ENCODE data around the gene KLHDC10. TPM values are rescaled to one million over a fixed set of nuclear protein-coding genes. Genes with fewer than 3 reads are reported as not detected.
"Not testable (repeated sequence)": the region's sequence is repeated elsewhere in the genome, so short reads cannot be mapped to it uniquely, and the experiment has no call there.

Gene KLHDC10
- total RNA-seq, 2 donors from 2014 or later, result 15.8 to 18.8 TPM

DNA sequence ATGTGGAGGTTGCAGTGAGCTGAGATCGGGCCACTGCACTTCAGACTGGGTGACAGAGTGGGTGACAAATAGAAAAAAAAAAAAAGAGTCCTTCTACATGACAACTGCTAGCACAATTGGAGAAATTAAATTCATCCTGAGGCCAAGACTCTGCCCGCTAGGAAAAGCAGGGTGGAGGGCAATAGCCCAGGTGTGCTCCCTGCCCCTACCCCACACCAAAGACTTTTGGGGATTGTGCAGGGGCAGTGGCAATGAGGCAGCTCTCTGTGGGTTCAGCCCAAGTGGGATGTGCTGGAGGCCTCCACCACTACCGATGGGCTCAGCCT, 73.6 kb downstream of the KLHDC10 start:
- no peaks in the 10 kb centered on the region for H3K9me3 ChIP-seq (ENCODE audit: control insufficient read depth, low read length, poor library complexity, severe bottlenecking)
- H3K4me1 Mint-ChIP-seq, result peaks cover 10% of the 10 kb centered on the region
- no peaks in the 10 kb centered on the region for H3K27me3 Mint-ChIP-seq
- H3K4me3 Mint-ChIP-seq, result no peak overlapping the region
- DNase-seq (no peak), ATAC-seq (no peak)
- H3K36me3 Mint-ChIP-seq (ENCODE audit: low read depth), result no peaks in the 10 kb centered on the region
- H3K27ac Mint-ChIP-seq, result no peak overlapping the region

DNA sequence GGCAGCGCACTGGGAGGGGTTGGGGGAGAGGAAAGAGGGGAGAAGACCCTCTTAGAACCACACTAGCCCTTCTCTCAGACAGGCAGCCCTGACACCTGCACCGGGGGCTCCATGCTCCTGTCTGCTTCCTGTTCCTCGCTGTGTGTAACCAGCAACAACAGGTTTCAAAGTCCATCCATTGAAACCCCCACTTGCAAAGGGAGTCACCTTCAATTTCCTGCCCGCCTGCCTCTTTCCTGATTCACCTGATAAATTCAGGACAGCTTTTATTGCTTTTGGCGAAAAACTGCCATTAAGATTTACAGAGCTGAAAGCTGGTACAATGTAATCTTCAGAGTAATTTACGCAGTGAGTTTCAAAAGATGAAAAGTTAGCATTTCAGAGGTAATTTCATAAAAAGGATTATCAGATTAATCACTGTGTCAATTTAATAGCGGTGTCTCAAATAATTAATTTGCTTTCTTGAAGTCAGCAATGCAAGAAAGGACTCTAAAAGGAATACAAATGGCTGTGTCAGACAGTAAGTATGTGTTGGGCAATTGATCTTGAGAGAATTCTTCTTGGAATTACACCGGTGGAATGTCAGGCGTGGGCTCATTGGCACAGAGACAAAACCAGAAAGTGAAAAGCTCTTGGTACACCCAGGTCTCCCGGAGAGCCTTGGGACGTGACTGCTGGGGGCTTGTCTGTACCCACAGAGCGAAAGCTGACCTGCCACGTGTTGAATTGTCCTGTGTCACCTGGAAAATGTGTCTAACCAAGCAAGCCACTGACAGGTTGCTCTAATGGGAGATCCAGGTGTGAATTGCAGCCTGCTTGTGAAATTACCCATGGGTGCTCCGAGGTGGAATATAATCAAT, 74.2 kb downstream of the KLHDC10 start:
- no peak overlapping the region for H3K27ac Mint-ChIP-seq
- no peaks in the 10 kb centered on the region for H3K27me3 Mint-ChIP-seq
- DNase-seq, result no peak
- no peaks in the 10 kb centered on the region for H3K36me3 Mint-ChIP-seq (ENCODE audit: low read depth)
- H3K4me1 Mint-ChIP-seq, result peaks cover 9% of the 10 kb centered on the region
- H3K9me3 ChIP-seq (ENCODE audit: control insufficient read depth, low read length, poor library complexity, severe bottlenecking), result no peaks in the 10 kb centered on the region
- no peak for ATAC-seq
- H3K4me3 Mint-ChIP-seq, result no peak overlapping the region

DNA sequence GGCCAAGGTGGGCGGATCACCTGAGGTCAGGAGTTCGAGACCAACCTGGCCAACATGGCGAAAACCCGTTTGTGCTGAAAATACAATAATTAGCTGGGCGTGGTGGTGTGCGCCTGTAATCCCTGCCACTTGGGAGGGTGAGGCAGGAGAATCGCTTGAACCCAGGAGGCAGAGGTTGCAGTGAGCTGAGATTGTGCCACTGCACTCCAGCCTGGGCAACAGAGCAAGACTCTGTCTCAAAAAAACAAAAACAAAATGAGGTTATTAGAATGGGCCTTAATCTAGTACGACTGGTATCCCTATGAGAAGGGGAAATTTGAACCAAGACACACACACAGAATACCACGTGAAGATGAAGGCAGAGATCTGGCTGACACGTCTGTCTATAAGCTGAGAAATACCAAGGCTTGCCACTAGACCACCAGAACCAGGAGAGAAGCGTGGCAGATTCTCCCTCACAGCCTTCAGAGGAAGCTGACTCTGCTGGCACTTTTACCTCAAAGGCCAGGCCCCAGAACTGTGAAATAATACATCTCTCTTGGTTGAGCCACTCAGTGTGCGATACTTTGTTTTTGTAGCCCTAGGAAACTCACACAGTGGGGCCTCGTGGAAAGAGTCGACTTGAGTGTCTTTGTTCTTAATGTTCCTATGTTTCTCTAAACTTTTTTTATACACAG, 75.2 kb downstream of the KLHDC10 start:
- Mint-ChIP-seq H3K4me3 (no peak overlapping the region), H3K27ac (no peak overlapping the region), H3K36me3 (ENCODE audit: low read depth) (no peaks in the 10 kb centered on the region), H3K4me1 (peaks cover 8% of the 10 kb centered on the region), H3K27me3 (no peaks in the 10 kb centered on the region)
- H3K9me3 ChIP-seq (ENCODE audit: control insufficient read depth, low read length, poor library complexity, severe bottlenecking), result no peaks in the 10 kb centered on the region
- DNase-seq, result no peak
- ATAC-seq, result no peak

DNA sequence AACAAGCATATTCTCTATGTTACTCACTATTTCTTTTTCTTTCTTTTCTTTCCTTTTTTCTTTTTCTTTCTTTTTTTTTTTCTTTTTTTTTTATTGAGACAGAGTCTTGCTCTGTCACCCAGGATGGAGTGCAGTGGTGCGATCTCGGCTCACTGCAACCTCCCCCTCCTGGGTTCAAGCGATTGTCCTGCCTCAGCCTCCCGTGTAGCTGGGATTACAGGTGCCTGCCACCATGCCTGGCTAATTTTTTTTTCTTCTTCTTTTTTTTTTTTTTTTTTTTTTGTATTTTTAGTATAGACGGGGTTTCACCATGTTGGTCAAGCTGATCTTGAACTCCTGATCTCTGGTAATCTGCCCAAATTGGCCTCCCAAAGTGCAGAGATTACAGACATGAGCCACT, 75.8 kb downstream of the KLHDC10 start:
- H3K36me3 Mint-ChIP-seq (ENCODE audit: low read depth); H3K4me3 Mint-ChIP-seq: not testable (repeated sequence)

DNA sequence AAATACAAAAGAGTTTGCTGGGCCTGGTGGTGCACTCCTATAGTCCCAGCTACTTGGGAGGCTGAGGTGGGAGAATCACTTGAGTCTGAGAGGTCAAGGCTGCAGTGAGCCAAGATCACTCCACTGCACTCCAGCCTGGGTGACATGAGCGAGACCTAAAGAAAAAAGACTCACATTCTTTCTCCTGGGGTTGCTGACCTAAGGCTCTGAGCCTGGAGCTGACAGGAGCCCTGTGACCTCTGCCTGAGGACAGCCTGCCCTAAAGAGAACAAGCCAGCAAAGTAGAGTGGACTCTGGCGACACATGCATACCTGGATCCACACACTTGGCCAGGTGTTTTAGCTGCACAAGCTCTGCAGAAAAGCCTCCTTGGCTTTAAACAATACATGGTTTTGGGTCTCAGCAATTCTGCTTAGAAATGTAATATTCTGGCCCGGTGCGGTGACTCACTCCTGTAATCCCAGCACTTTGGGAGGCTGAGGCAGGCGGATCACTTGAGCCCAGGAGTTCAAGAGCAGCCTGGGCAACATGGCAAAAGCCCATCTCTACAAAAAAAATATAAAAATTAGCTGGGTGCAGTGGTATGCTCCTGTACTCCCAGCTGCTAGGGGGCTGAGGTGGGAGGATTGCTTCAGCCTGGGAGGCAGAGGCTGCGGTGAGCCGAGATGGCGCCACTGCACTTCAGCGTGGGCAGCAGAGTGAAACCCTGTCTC, 76.5 kb downstream of the KLHDC10 start:
- peaks cover under 1% of the 10 kb centered on the region for H3K4me1 Mint-ChIP-seq
- ATAC-seq (no peak), DNase-seq (no peak)
- no peaks in the 10 kb centered on the region for H3K9me3 ChIP-seq (ENCODE audit: control insufficient read depth, low read length, poor library complexity, severe bottlenecking)
- no peaks in the 10 kb centered on the region for H3K36me3 Mint-ChIP-seq (ENCODE audit: low read depth)
- H3K27ac Mint-ChIP-seq, result no peak overlapping the region
- H3K27me3 Mint-ChIP-seq, result no peaks in the 10 kb centered on the region
- no peak overlapping the region for H3K4me3 Mint-ChIP-seq

More for the DNA sequence above, 75.8 kb downstream of the KLHDC10 start:
- not testable (repeated sequence) for H3K27ac Mint-ChIP-seq; H3K9me3 ChIP-seq (ENCODE audit: control insufficient read depth, low read length, poor library complexity, severe bottlenecking); H3K4me1 Mint-ChIP-seq; ATAC-seq; H3K27me3 Mint-ChIP-seq; DNase-seq

DNA sequence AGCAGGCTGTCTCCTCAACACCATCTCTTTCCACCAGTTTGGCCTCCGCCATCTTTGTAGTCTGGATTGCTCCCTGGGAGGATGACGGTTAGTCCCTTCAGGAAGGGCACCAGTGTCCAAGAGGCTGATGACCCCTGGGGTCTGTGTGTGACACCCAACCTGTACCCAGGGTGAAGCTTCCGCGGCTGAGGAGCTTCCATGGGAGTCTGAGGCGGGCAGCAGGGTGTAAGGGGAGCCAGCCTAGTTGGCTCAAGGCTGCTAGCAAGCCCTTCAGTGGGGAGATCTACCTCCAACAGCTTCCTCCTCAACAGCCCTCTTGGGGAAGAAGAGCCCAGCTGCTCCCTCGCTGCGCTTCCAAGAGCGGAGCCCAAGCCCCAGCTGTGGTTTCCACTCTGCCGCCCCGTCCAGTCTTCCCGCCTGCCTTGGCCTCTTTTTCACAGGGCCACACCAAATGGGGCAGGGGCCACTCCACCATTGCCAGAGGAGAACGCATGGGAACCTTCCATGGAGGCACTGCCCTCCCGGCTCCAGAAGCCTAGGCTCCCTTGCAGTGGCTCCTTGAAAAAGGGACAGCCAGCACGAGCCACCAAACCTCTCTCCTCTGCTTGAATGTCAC, 77.5 kb downstream of the KLHDC10 start:
- Mint-ChIP-seq H3K36me3 (ENCODE audit: low read depth) (no peaks in the 10 kb centered on the region), H3K27me3 (no peaks in the 10 kb centered on the region), H3K4me1 (no peaks in the 10 kb centered on the region), H3K27ac (no peak overlapping the region), H3K4me3 (no peak overlapping the region)
- DNase-seq, result no peak
- no peak for ATAC-seq
- no peaks in the 10 kb centered on the region for H3K9me3 ChIP-seq (ENCODE audit: control insufficient read depth, low read length, poor library complexity, severe bottlenecking)

DNA sequence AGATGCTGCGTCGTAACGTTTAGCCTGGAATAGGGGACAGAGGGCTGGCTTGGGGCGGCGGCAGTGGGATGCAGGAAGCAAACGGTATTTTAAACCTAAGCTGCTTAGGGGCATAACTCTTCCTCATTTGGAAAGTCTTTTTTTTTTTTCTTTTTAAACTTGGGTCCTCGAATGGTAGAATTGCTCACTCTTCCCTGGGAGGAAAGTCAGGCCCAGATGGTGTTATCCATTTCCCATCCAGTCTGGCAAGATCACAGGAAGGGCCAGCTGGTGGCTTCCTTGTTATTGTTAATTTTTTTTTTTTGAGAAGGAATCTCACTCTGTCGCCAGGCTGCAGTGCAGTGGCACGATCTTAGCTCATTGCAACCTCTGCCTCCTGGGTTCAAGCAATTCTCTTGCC, 78.2 kb downstream of the KLHDC10 start:
- H3K9me3 ChIP-seq (ENCODE audit: control insufficient read depth, low read length, poor library complexity, severe bottlenecking), result no peaks in the 10 kb centered on the region
- Mint-ChIP-seq H3K27me3 (no peaks in the 10 kb centered on the region), H3K4me1 (no peaks in the 10 kb centered on the region), H3K27ac (no peak overlapping the region), H3K4me3 (no peak overlapping the region), H3K36me3 (ENCODE audit: low read depth) (no peaks in the 10 kb centered on the region)
- ATAC-seq, result no peak
- no peak for DNase-seq

DNA sequence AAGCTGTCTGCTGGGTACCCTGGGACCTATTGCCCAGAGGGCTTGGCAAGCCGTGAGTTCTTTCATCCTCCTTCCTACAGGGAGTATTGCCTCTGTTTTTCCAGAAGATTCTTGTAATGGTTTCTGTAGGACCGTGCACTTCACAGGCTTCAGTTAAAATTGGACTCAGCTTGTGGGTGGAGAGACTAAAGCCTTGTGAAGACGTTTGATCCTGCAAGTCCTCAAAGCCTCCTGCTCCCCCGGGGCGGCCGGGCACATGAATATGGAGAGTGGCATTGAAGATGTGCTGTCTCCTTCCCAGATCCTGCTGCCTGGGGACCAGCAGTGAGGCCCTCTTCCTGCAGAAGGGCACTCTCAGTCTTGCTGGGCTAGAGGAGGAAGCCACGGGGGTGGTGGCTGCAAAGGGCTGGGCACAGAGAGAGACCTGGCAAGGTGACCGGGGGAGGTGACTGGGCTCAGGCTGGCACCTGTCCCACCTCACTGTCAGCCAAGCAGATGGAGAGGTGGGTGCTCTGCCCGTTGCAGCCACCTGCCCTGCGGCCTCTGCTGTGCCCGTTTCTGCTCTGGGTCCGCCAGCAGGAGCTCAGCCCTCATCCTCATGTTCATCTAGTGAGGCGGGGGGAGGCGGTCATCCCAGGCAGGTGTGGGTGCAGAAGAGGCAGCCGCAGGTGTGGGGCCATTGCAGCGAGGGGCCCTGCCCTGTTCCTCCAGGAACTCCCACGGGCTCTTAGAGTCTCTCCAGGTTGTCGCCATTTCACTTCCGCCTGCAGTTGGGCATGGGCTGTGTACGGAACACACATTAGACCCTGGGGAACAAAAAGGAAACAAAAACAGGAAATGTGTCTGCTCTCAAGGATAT, 79.2 kb downstream of the KLHDC10 start:
- H3K4me1 Mint-ChIP-seq, result no peaks in the 10 kb centered on the region
- H3K27me3 Mint-ChIP-seq, result no peaks in the 10 kb centered on the region
- H3K9me3 ChIP-seq (ENCODE audit: control insufficient read depth, low read length, poor library complexity, severe bottlenecking), result no peaks in the 10 kb centered on the region
- no peak overlapping the region for H3K27ac Mint-ChIP-seq
- H3K36me3 Mint-ChIP-seq (ENCODE audit: low read depth), result no peaks in the 10 kb centered on the region
- no peak for DNase-seq
- peak; percentile 19 for ATAC-seq
- no peak overlapping the region for H3K4me3 Mint-ChIP-seq

DNA sequence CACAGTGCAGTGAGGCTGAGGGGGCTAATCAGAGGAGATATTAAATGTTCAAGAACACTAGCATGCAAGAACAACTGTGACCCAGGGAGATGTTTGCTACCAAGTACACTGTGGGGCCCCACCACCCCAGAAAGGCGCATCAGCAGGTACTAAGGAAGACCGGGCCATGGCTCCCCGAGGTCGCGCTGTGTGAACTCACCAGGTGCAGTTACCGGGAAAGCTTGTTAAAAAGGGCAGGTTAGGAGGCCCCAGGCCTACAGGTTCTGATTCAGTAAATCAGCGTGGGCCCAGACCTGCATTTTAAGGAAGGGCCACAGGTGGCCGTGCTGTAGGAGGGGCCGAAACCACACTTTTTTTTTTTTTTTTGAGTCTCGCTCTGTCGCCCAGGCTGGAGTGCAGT, 80.3 kb downstream of the KLHDC10 start:
- no peaks in the 10 kb centered on the region for H3K9me3 ChIP-seq (ENCODE audit: control insufficient read depth, low read length, poor library complexity, severe bottlenecking)
- no peak overlapping the region for H3K4me3 Mint-ChIP-seq
- DNase-seq (no peak), ATAC-seq (no peak)
- no peaks in the 10 kb centered on the region for H3K36me3 Mint-ChIP-seq (ENCODE audit: low read depth)
- no peaks in the 10 kb centered on the region for H3K27me3 Mint-ChIP-seq
- no peaks in the 10 kb centered on the region for H3K4me1 Mint-ChIP-seq
- H3K27ac Mint-ChIP-seq, result no peak overlapping the region

DNA sequence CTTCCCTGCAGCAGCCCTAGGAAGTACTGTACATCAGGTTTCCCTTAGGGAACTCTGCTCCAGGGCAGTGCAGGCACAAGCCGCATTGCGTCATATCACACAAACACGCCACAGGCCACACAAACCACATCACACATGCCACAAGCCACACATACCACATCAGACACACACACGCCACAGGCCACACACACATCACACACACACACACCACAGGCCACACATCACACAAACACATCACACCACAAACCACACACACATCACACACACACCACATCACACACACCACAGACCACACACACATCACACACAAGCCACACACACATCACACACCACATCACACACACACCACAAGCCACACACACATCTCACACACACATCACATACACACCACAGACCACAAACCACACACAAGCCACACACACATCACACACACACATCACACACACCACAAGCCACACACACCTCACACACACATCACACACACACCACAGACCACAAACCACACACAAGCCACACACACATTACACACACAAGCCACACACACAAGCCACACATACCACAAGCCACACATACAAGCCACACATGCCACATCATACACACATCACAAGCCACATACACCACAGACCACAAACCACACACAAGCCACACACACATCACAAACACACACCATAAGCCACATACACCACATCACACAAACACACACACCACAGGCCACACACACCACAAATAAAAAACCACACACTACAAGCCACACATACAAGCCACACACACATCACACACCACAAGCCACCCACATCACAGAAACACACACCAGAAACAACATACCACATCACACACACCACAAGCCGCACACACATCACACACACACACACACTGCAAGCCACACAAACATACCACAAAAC, 81.5 kb downstream of the KLHDC10 start:
- Mint-ChIP-seq H3K4me3 (no peak overlapping the region), H3K4me1 (no peaks in the 10 kb centered on the region), H3K36me3 (ENCODE audit: low read depth) (no peaks in the 10 kb centered on the region), H3K27ac (no peak overlapping the region), H3K27me3 (no peaks in the 10 kb centered on the region)
- H3K9me3 ChIP-seq (ENCODE audit: control insufficient read depth, low read length, poor library complexity, severe bottlenecking), result no peaks in the 10 kb centered on the region
- peak; percentile 70 for ATAC-seq
- peak in 1 of 3 donors; percentile 40 for DNase-seq

DNA sequence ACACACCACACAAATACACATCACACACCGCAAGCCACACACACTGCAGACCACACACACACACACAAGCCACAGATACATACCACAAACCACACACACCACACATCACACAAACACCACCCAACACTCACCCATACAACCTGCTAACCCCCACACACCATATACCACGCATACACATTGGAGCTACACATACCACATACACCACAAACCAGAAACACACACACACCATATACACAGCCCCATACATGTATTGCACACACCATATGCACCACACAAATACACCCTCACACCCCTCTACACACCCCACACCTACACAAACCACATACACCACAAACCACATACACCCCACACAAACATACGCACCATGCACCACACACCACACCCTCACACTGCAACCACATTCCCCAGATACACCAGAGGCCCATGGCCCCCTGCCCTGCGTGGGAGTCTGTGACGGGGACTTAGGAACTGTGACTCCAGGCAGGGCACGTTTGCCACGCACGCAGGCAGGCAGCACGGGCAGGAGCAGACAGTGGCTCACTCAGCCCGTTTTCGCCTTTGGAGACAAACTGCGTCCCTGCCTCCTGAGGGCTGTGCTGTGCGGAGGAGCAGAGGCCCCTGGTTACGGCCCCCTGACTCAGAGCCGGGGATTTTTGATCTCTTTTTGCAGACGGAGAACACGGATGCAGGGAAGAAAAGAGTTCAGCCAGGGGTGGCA, 82.3 kb downstream of the KLHDC10 start:
- no peak for DNase-seq
- ATAC-seq, result peak; percentile 5
- no peak overlapping the region for H3K4me3 Mint-ChIP-seq
- H3K9me3 ChIP-seq (ENCODE audit: control insufficient read depth, low read length, poor library complexity, severe bottlenecking), result no peaks in the 10 kb centered on the region
- peaks cover 3% of the 10 kb centered on the region for H3K36me3 Mint-ChIP-seq (ENCODE audit: low read depth)
- H3K4me1 Mint-ChIP-seq, result no peaks in the 10 kb centered on the region
- no peaks in the 10 kb centered on the region for H3K27me3 Mint-ChIP-seq
- no peak overlapping the region for H3K27ac Mint-ChIP-seq

Data from T-helper 17 cell (primary cell).